PC-9 (cell line): ENCODE data around the gene MACROD2.
"Not testable (repeated sequence)": the region's sequence is repeated elsewhere in the genome, so short reads cannot be mapped to it uniquely, and the experiment has no call there.

Experiments used
- EZH2 ChIP-seq: fragments of 200-600 bp; sonication (generic); IDR thresholded peaks from 2 replicates; pipeline ENCODE4 v1.8.0; 2017; ENCODE audit warnings: antibody characterized with exemption, low read depth
- TF ChIP-seq, protein P1 (sequence below): fragments of 200-600 bp; sonication (generic); conservative IDR thresholded peaks from 2 replicates; pipeline ENCODE4 v1.6.1; 2017; ENCODE audit warnings: mixed run types, antibody characterized with exemption, mild to moderate bottlenecking, moderate library complexity

DNA sequence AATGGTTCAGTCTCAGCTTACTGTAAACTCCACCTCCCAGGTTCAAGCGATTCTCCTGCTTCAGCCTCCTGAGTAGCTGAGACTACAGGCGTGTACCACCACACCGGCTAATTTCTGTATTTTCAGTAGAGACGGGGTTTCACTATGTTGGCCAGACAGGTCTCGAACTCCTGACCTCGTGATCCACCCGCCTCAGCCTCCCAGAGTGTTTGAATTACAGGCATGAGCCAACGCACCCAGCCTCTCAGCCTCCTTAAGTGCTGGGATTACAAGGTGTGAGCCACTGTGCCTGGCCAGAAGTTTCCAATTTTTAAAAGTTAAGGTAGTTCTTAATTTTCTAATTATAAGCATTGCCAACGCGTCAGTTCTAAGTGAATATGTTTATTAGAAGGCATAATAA is 1202.7 kb downstream of the MACROD2 start:
- TF ChIP-seq, protein P1, sequence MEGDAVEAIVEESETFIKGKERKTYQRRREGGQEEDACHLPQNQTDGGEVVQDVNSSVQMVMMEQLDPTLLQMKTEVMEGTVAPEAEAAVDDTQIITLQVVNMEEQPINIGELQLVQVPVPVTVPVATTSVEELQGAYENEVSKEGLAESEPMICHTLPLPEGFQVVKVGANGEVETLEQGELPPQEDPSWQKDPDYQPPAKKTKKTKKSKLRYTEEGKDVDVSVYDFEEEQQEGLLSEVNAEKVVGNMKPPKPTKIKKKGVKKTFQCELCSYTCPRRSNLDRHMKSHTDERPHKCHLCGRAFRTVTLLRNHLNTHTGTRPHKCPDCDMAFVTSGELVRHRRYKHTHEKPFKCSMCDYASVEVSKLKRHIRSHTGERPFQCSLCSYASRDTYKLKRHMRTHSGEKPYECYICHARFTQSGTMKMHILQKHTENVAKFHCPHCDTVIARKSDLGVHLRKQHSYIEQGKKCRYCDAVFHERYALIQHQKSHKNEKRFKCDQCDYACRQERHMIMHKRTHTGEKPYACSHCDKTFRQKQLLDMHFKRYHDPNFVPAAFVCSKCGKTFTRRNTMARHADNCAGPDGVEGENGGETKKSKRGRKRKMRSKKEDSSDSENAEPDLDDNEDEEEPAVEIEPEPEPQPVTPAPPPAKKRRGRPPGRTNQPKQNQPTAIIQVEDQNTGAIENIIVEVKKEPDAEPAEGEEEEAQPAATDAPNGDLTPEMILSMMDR, result not testable (repeated sequence)
- not testable (repeated sequence) for TF ChIP-seq EZH2
